Uterus (tissue), 4 donors: ENCODE results near the gene FRMD8. TPM values are rescaled to one million over a fixed set of nuclear protein-coding genes. Genes with fewer than 3 reads are reported as not detected.

Source experiments
- DNase-seq, 2 donors: peaks; one replicate each; pipeline ENCODE4 v3.0.0-alpha.2; 2019 to 2020
- H3K27ac ChIP-seq, 2 donors: fragments of 200-600 bp; sonication (generic); 1 replicate in 1 of 2; 2 replicates in 1 of 2; pipeline ENCODE4 v1.5.1; 2016 to 2018
- H3K27me3 ChIP-seq, 2 donors: fragments of 200-600 bp; sonication (generic); one replicate each; pipeline ENCODE4 v1.5.1; 2018 to 2019; ENCODE audit warnings: control low read depth in 1 of 2
- H3K36me3 ChIP-seq, 2 donors: fragments of 200-600 bp; sonication (generic); one replicate each; pipeline ENCODE4 v1.5.1; 2019; ENCODE audit warnings: control low read depth in 1 of 2
- H3K4me1 ChIP-seq, 2 donors: fragments of 200-600 bp; sonication (generic); one replicate each; pipeline ENCODE4 v1.5.1; 2018 to 2019; ENCODE audit warnings: control low read depth in 1 of 2
- H3K4me3 ChIP-seq, 2 donors: fragments of 200-600 bp; sonication (generic); 1 replicate in 1 of 2; 2 replicates in 1 of 2; pipeline ENCODE4 v1.5.1; 2018 to 2019; ENCODE audit warnings: mild to moderate bottlenecking in 1 of 2
- H3K9me3 ChIP-seq, 2 donors: fragments of 200-600 bp; sonication (generic); one replicate each; pipeline ENCODE4 v1.5.1; 2019; ENCODE audit warnings: control low read depth in 1 of 2
- CTCF ChIP-seq, 4 experiments: fragments of 200-600 bp in 2 of 4; fragments of 450-650 bp in 2 of 4; sonication (generic) in 2 of 4; IDR thresholded peaks; one replicate each; pipeline ENCODE4 v1.5.1; 2016 to 2019; ENCODE audit warnings: antibody characterized with exemption in 4 of 4, mild to moderate bottlenecking in 2 of 4, moderate library complexity in 1 of 4
- POLR2A ChIP-seq, 2 donors: fragments of 450-650 bp; IDR thresholded peaks; one replicate each; pipeline ENCODE4 v1.6.1; 2016; ENCODE audit warnings: antibody characterized with exemption in 2 of 2, mild to moderate bottlenecking in 1 of 2, moderate library complexity in 1 of 2
- intact Hi-C: fragments of 100-400 bp; cut with DNase I; formaldehyde crosslinking; loops from one replicate; pipeline ENCODE4 v1.15.1; 2023; ENCODE audit warnings: low total_unique reads
- total RNA-seq, 4 donors: library from RNA; depleted of rRNA in 3 of 4; stranded (reverse); fragments of >200 nt in 3 of 4; gene quantifications; one replicate each; pipeline versions ENCODE4 v1.1.0 to v1.2.4, GENCODE V29; 2014 to 2023
- donor health status: DM: yes; HTN: yes; CAD: no.

Gene FRMD8
- total RNA-seq, 4 donors from 2014 or later, result 15.9 to 160 (median 41.5) TPM

GRCh38 chr11:65395961-65396530 lies 9.6 kb downstream of the FRMD8 start:
- TF ChIP-seq CTCF (IDR thresholded peaks at IDR 0.05), result no peak
- no peak for TF ChIP-seq POLR2A (IDR thresholded peaks at IDR 0.05)
- Histone ChIP-seq H3K27ac (no peak overlapping the region), H3K36me3 (no peaks in the 10 kb centered on the region)

GRCh38 chr11:65396769-65397745 lies 10.6 kb downstream of the FRMD8 start:
- Histone ChIP-seq H3K9me3 (no peaks in the 10 kb centered on the region), H3K27me3 (no peaks in the 10 kb centered on the region), H3K4me1 (no peaks in the 10 kb centered on the region), H3K27ac (no peak overlapping the region), H3K4me3 (no peak overlapping the region), H3K36me3 (no peaks in the 10 kb centered on the region)
- no peak for TF ChIP-seq CTCF (IDR thresholded peaks at IDR 0.05)
- no peak for TF ChIP-seq POLR2A (IDR thresholded peaks at IDR 0.05)
- intact Hi-C loops, result no loop called here
- no peak for DNase-seq

More at GRCh38 chr11:65395961-65396530, 9.6 kb downstream of the FRMD8 start:
- Histone ChIP-seq H3K4me1 (no peaks in the 10 kb centered on the region), H3K4me3 (no peak overlapping the region), H3K9me3 (no peaks in the 10 kb centered on the region), H3K27me3 (no peaks in the 10 kb centered on the region)
- intact Hi-C loops, result no loop called here
- DNase-seq, result no peak

- no peak for TF ChIP-seq CTCF (IDR thresholded peaks at IDR 0.05)
- TF ChIP-seq POLR2A (IDR thresholded peaks at IDR 0.05), result no peak
- intact Hi-C loops, result no loop called here
- no peak for DNase-seq
- no peak overlapping the region for H3K4me3 ChIP-seq
- no peaks in the 10 kb centered on the region for H3K9me3 ChIP-seq
- H3K36me3 ChIP-seq, result no peaks in the 10 kb centered on the region
- H3K4me1 ChIP-seq, result no peaks in the 10 kb centered on the region
- H3K27ac ChIP-seq, result no peak overlapping the region
- H3K27me3 ChIP-seq, result no peaks in the 10 kb centered on the region
These were observed 12.0 kb downstream of the FRMD8 start for GRCh38 chr11:65398362-65398910.

DNA sequence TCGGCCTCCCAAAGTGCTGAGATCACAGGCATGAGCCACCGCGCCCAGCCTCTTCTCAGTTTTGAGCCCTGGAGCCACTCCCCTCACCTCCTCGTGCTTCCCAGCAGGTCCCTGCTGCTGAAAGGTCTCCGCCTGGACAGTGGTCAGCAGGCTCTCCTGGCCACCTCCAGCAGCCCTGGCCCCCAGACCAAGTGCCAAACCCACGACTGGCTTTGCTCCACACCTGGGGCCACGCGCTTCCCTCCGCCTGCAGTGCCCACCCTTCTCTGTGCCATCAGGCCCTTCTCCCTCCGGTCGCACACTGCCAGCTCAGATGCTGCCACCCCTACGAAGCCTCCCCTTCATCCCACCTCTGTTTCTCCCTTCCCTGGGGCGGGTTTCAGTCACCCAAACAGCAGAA lies 12.8 kb downstream of the FRMD8 start:
- Histone ChIP-seq H3K27ac (no peak overlapping the region), H3K4me3 (no peak overlapping the region), H3K4me1 (no peaks in the 10 kb centered on the region), H3K27me3 (no peaks in the 10 kb centered on the region), H3K9me3 (no peaks in the 10 kb centered on the region), H3K36me3 (no peaks in the 10 kb centered on the region)
- intact Hi-C loops, result no loop called here
- DNase-seq, result no peak
- TF ChIP-seq POLR2A (IDR thresholded peaks at IDR 0.05), result no peak
- no peak for TF ChIP-seq CTCF (IDR thresholded peaks at IDR 0.05)

DNA sequence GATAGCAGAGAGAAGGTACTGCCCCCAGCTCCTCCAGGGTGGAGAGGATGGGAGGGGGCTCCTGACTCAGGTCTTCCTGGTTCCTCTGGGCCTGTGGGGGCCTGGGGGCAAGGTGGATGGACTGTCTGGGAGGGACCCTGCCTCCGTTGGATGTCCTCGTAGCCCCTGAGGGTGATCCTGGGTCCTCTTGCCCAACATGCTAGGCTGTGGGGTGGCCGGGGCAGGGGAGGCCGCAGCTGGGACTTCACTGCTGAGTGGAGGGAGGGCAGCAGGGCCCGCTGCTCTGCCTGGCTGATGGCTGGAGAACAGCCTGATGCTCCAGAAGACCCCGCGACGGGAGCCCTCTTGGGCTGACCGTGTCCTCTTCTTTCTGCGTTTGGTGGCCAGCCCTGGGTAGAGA lies 13.4 kb downstream of the FRMD8 start:
- Histone ChIP-seq H3K27me3 (no peaks in the 10 kb centered on the region), H3K4me1 (no peaks in the 10 kb centered on the region), H3K36me3 (no peaks in the 10 kb centered on the region), H3K9me3 (no peaks in the 10 kb centered on the region), H3K27ac (no peak overlapping the region), H3K4me3 (no peak overlapping the region)
- intact Hi-C loops, result no loop called here
- TF ChIP-seq POLR2A (IDR thresholded peaks at IDR 0.05), result no peak
- TF ChIP-seq CTCF (IDR thresholded peaks at IDR 0.05), result no peak
- DNase-seq, result no peak
